Neural cell (in vitro differentiated cells): ENCODE results near the gene DNAL1. TPM values are rescaled to one million over a fixed set of nuclear protein-coding genes. Genes with fewer than 3 reads are reported as not detected.

Experiments used
- H2AFZ ChIP-seq: fragments of 200-600, 300-800 bp; sonication (generic), shearing (Covaris generic); 2 replicates; pipeline ENCODE4 v1.6.0; 2014; ENCODE audit warnings: low read depth, mild to moderate bottlenecking, antibody characterized with exemption, low read length, moderate library complexity
- H3F3A ChIP-seq: fragments of 200-600 bp; shearing (Covaris generic); 2 replicates; pipeline ENCODE4 v1.6.1; 2016; ENCODE audit warnings: mild to moderate bottlenecking, moderate library complexity, mixed read lengths, antibody characterized with exemption, low read length; ENCODE audit not compliant: insufficient read depth, poor library complexity, severe bottlenecking
- H3K27ac ChIP-seq: fragments of 200-600, 300-800 bp; sonication (generic), shearing (Covaris generic); 2 replicates; pipeline ENCODE4 v1.5.1; 2014; ENCODE audit warnings: mild to moderate bottlenecking, low read length, moderate library complexity
- H3K27me3 ChIP-seq: fragments of 300-800, 200-600 bp; sonication (generic), shearing (Covaris generic); 2 replicates; pipeline ENCODE4 v1.6.0; 2014; ENCODE audit warnings: mild to moderate bottlenecking, low read depth, low read length, moderate library complexity; ENCODE audit not compliant: insufficient read depth
- H3K36me3 ChIP-seq: fragments of 300-800, 200-600 bp; sonication (generic), shearing (Covaris generic); 2 replicates; pipeline ENCODE4 v1.5.1; 2014; ENCODE audit warnings: mild to moderate bottlenecking, antibody characterized with exemption, low read length, moderate library complexity; ENCODE audit not compliant: insufficient read depth
- H3K4me2 ChIP-seq: fragments of 300-800, 200-600 bp; sonication (generic), shearing (Covaris generic); 2 replicates; pipeline ENCODE4 v1.6.0; 2014; ENCODE audit warnings: mild to moderate bottlenecking, low read length
- H3K4me3 ChIP-seq: fragments of 300-800, 200-600 bp; sonication (generic), shearing (Covaris generic); 2 replicates; pipeline ENCODE4 v1.5.1; 2014; ENCODE audit warnings: mild to moderate bottlenecking, low read length, moderate library complexity
- H3K79me2 ChIP-seq: fragments of 200-600 bp; shearing (Covaris generic); replicated peaks from 2 replicates; pipeline ENCODE4 v1.6.0; 2014; ENCODE audit warnings: mild to moderate bottlenecking, low read length, moderate library complexity; ENCODE audit not compliant: insufficient read depth
- H3K9ac ChIP-seq: fragments of 300-800, 200-600 bp; sonication (generic), shearing (Covaris generic); 2 replicates; pipeline ENCODE4 v1.6.1; 2016; ENCODE audit warnings: mild to moderate bottlenecking, low read length, mixed read lengths
- H3K9me2 ChIP-seq: fragments of 200-600 bp; shearing (Covaris generic); 2 replicates; pipeline ENCODE4 v1.6.1; 2016; ENCODE audit warnings: mild to moderate bottlenecking, low read length, mixed read lengths; ENCODE audit not compliant: insufficient read depth
- H3K9me3 ChIP-seq: fragments of 200-600, 300-800 bp; sonication (generic), shearing (Covaris generic); 2 replicates; pipeline ENCODE4 v1.6.1; 2016; ENCODE audit warnings: mild to moderate bottlenecking, mixed run types, low read length, moderate library complexity, mixed read lengths
- H4K20me1 ChIP-seq: fragments of 200-600 bp; shearing (Covaris generic); 2 replicates; pipeline ENCODE4 v1.6.1; 2016; ENCODE audit warnings: mild to moderate bottlenecking, mixed run types; ENCODE audit not compliant: insufficient read depth
- CTCF ChIP-seq: fragments of 450-650 bp; IDR thresholded peaks from 2 replicates; pipeline ENCODE4 v1.5.1; 2014; ENCODE audit warnings: antibody characterized with exemption, mild to moderate bottlenecking, moderate library complexity; ENCODE audit not compliant: poor library complexity, severe bottlenecking
- EP300 ChIP-seq: fragments of 450-650 bp; conservative IDR thresholded peaks from 2 replicates; pipeline ENCODE4 v1.6.1; 2014; ENCODE audit warnings: antibody characterized with exemption, mild to moderate bottlenecking, moderate library complexity; ENCODE audit not compliant: poor library complexity, severe bottlenecking
- EZH2 ChIP-seq: fragments of 200-600, 300-800 bp; shearing (Covaris generic), sonication (generic); IDR thresholded peaks from 2 replicates; pipeline ENCODE4 v1.6.1; 2014; ENCODE audit warnings: antibody characterized with exemption, low read length, borderline replicate concordance, mild to moderate bottlenecking; ENCODE audit not compliant: insufficient read depth, poor library complexity, severe bottlenecking
- MXI1 ChIP-seq: fragments of 450-650 bp; conservative IDR thresholded peaks from 2 replicates; pipeline ENCODE4 v1.6.1; 2014; ENCODE audit warnings: antibody characterized with exemption, mild to moderate bottlenecking; ENCODE audit not compliant: poor library complexity, severe bottlenecking
- POLR2AphosphoS5 ChIP-seq: IDR thresholded peaks from 2 replicates; pipeline ENCODE4 v1.6.1; 2012
- RAD21 ChIP-seq: fragments of 450-650 bp; conservative IDR thresholded peaks from 2 replicates; pipeline ENCODE4 v1.6.1; 2014; ENCODE audit warnings: antibody characterized with exemption, mild to moderate bottlenecking, moderate library complexity
- REST ChIP-seq: IDR thresholded peaks from 2 replicates; pipeline ENCODE4 v1.6.1; 2012; ENCODE audit warnings: borderline replicate concordance
- SMC3 ChIP-seq: fragments of 450-650 bp; conservative IDR thresholded peaks from 2 replicates; pipeline ENCODE4 v1.6.1; 2014; ENCODE audit warnings: antibody characterized with exemption, mild to moderate bottlenecking, moderate library complexity; ENCODE audit not compliant: poor library complexity
- TAF1 ChIP-seq: IDR thresholded peaks from 2 replicates; pipeline ENCODE4 v1.6.1; 2012; ENCODE audit warnings: low read depth
- polyA plus RNA-seq: library from polyadenylated mRNA; depleted of rRNA; stranded (reverse); fragments of >200 nt; gene quantifications from 2 replicates; pipeline ENCODE4 v1.2.3, GENCODE V29; 2014

DNAL1 gene
- polyA plus RNA-seq, 1 donor from 2014 or later = 33.4 TPM

- Histone ChIP-seq H3F3A (no peaks in the 10 kb centered on the region), H3K9me3 (no peaks in the 10 kb centered on the region), H3K27ac (no peak overlapping the region), H3K27me3 (no peaks in the 10 kb centered on the region), H3K9ac (no peak overlapping the region), H3K4me3 (peak overlapping the region; percentile 78), H3K79me2 (peaks cover 45% of the 10 kb centered on the region), H3K4me2 (no peak overlapping the region), H4K20me1 (peaks cover 10% of the 10 kb centered on the region), H2AFZ (no peak overlapping the region), H3K36me3 (no peaks in the 10 kb centered on the region), H3K9me2 (no peaks in the 10 kb centered on the region)
- no peak for TF ChIP-seq MXI1
- no peak for TF ChIP-seq EP300
- no peak for TF ChIP-seq SMC3
- TF ChIP-seq POLR2AphosphoS5 = no peak
- TF ChIP-seq REST = no peak
- no peak for TF ChIP-seq RAD21
- no peak for TF ChIP-seq EZH2
- no peak for TF ChIP-seq TAF1
Observed at GRCh38 chr14:73709904-73710469, 65.2 kb downstream of the DNAL1 start.

GRCh38 chr14:73710737-73711136 is 66.0 kb downstream of the DNAL1 start:
- no peaks in the 10 kb centered on the region for H3K9me2 ChIP-seq
- H3K27me3 ChIP-seq = no peaks in the 10 kb centered on the region
- peaks cover 10% of the 10 kb centered on the region for H4K20me1 ChIP-seq
- TF ChIP-seq CTCF (no peak), RAD21 (no peak), REST (no peak), EP300 (no peak), POLR2AphosphoS5 (no peak), TAF1 (no peak), EZH2 (no peak), SMC3 (no peak), MXI1 (no peak)
- no peak overlapping the region for H2AFZ ChIP-seq
- peaks cover 50% of the 10 kb centered on the region for H3K79me2 ChIP-seq
- no peak overlapping the region for H3K9ac ChIP-seq
- H3K27ac ChIP-seq = no peak overlapping the region
- no peaks in the 10 kb centered on the region for H3F3A ChIP-seq
- H3K4me3 ChIP-seq = peak overlapping the region; percentile 78
- peak overlapping the region; percentile 17 for H3K4me2 ChIP-seq
- no peaks in the 10 kb centered on the region for H3K36me3 ChIP-seq
- H3K9me3 ChIP-seq = no peaks in the 10 kb centered on the region
